RCC 7860 (cell line): ENCODE measurements around the gene CCDC81.

Experiments
- DNase-seq: peaks from one replicate; pipeline ENCODE4 v3.0.0-alpha.2; 2015; ENCODE audit warnings: low spot score
- FAIRE-seq: peaks from 2 replicates; lab custom pipeline; 2012; peaks lifted over from hg19 to GRCh38; lab: Jason Lieb, UNC

CCDC81 gene

DNA sequence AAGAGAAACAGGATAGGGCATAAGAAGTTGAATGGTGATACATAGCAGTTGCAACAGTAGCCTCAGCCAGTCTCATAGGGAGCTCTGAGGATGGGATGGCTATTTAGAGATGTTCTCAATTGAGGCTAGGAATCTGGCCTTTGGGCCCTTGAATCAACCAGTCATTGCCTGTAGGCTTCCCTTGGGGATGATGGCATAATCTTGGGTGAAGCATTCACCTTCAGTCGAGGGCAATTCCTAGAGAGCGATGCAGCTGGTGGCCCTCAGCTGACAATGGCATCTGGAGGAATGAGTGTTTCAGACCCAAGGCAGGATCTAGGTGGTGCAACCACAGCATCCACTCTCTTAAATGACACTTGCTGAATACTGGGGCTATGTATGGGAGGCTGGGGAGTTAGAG, 61.0 kb downstream of the CCDC81 start:
- no peak for DNase-seq
- no peak for FAIRE-seq

- peak; percentile 58 for DNase-seq
- peak; percentile 44 for FAIRE-seq
Measured at GRCh38 chr11:86438685-86439084, 64.0 kb downstream of the CCDC81 start.

- DNase-seq (no peak), FAIRE-seq (no peak)
Measured at GRCh38 chr11:86440305-86440716, 65.6 kb downstream of the CCDC81 start.

DNA sequence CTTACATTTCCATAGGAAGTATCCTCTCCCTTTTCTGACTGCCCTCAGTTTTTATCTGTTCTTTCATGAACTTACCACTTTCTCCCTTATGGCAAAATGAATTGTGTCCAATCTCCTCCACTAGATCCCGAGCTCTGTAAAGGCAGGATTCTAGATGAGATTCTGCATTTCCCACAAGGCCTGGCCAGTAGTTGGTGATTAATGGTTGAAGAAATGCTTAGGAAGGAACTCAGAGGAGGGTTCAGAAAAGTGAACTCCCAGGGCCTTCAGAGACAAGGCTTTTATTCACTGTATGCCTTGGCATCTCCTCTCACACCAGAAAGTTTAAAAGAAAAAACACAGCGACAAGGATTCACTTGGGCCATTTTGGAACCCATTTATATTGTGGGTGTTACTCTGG, 66.2 kb downstream of the CCDC81 start:
- DNase-seq (no peak), FAIRE-seq (no peak)

- FAIRE-seq (no peak), DNase-seq (peak; percentile 21)
Measured at GRCh38 chr11:86442420-86442819, 67.7 kb downstream of the CCDC81 start.

DNA sequence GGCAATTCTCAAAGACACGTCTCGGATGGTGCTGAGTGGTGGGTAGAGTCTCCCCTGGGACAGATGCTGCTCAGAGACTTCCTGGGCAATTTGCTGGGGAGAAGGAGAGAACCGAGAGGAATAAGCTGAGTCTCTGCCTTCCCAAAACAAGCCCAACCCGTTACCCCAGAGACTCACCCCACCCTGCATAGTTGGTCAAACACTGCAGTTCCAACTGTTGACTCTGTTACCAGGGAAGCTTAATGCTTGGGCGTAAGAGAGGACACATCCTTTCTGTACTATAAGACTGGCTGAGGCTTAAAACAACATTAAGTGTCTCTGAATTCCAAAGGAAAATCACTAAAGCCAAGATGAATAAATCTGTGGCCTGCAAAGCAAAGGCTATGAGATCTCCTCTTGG, 68.1 kb downstream of the CCDC81 start:
- FAIRE-seq = no peak

GRCh38 chr11:86443415-86443814, 68.7 kb downstream of the CCDC81 start:
- DNase-seq = no peak
- FAIRE-seq = no peak

More for the DNA sequence above, 68.1 kb downstream of the CCDC81 start:
- no peak for DNase-seq

DNA sequence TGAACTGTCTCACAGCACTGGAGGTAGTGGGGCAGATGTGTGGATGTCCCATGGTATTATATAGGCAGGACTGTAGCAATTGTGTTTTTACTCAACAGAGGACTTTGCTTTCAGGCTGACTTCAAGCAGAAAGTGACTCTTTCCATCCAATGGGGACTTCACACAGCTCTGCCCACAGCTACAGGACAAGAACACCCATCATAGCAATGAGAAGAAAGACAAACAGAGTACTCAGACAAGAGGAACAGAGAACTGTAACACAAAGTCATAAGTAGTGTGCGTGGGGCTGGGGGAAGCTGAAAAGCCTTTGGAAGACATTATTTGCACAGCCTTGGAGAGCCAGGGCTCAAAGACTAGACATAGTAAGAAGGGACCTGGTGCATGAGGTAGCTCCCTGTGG, 70.3 kb downstream of the CCDC81 start:
- no peak for DNase-seq
- FAIRE-seq = no peak

DNA sequence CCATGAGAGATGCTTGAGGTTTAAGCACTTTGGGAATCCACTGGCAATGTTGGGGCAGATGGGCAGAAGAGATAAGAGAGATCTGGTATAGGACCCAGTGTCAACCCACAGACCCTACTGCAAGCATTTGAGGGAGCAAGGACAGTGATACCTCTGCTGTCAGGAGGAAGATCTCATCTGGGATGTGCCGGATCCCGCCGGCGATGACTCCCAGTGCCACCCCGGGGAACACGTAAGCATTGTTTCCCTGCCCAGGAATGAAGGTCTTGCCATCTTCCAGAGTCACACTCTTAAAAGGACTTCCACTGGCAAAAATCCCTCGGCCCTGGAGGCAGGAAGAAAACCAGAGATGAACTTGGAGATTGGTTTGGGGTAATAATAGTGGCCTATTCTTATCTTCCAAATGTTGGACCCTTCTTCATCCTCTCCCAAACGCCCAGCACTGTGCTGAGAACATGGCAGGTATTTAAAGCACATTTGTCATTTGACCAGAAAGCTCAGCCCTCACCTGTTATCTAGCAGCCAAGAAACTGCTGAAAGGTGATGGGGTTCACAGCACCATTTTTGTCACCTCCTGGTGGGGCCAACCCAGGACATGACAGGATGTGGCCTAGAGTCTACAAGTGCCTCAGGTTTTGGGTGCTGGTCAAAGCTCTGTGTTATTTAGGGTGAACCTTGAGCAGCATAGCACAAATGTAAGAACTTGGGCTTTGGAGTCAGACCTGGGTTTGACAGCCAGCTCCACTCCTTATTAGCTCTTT, 71.7 kb downstream of the CCDC81 start:
- no peak for DNase-seq
- no peak for FAIRE-seq

GRCh38 chr11:86446924-86447285, 72.2 kb downstream of the CCDC81 start:
- DNase-seq = no peak
- FAIRE-seq = no peak

DNA sequence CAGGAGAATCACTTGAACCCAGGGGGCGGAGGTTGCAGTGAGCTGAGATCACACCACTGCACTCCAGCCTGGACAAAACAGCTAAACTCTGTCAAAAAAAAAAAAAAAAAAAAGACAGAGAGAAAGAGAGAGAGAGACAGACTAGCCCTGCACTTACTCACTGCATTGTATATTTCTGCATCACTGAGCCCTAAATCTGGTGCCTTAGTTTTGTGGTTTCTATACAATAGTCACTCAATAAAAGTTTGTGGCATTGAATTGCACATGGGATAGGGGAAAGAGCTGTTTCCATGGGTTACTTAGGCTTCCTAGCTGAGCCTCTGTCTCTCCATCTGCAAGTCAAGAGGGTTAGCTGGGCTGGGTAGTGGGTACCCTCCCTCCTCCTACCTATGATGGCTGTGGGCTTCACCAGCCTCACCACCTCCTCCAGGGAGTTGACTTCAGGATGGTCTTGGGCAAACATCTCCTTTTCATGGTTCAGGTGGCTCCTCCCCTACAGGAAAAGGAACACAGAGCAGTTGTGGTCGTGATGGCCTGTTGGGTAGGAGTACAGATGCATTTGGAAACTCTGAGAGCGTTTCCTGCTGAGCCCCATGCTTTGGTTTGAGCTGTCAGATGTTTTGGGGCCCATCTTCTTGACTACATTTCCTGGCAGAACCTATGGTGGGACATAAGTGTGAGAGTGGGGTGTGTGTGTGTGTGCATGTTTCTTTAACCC, 73.2 kb downstream of the CCDC81 start:
- DNase-seq = peak; percentile 49
- FAIRE-seq = no peak

DNA sequence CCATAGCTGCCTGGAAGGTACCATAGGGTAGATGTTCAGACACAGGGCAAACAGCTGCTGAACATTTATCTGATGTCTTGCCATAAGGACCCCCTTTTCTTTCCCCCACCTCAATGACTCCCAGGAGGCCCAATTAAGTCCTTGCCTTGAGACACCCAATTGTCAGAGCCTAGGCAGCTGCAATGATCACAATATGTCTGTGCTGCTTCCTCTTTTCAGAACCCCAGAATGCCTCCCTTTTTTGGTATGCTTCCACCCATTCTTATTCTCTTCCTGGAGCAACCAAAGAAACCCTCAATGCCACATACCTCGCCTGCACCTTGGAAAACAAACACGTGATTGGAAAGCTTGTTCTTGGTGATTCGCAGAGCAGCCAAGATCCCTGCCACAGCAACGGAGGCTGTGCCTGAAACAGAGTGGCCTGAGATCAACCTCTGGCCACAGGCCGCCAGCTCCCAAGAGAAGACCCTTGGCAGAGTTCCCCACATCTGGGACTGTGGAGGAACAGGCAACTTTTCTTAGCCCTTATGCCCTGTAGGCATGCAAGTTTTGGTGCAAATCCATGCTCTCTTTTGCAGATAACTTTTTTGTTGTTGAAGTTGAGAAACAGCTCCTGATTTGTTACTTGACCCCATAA, 75.4 kb downstream of the CCDC81 start:
- no peak for DNase-seq
- FAIRE-seq = no peak

- DNase-seq (no peak), FAIRE-seq (no peak)
Measured at GRCh38 chr11:86453290-86454030, 78.8 kb downstream of the CCDC81 start.

- FAIRE-seq (no peak), DNase-seq (peak; percentile 52)
Measured at GRCh38 chr11:86456075-86456939, 81.6 kb downstream of the CCDC81 start.

DNA sequence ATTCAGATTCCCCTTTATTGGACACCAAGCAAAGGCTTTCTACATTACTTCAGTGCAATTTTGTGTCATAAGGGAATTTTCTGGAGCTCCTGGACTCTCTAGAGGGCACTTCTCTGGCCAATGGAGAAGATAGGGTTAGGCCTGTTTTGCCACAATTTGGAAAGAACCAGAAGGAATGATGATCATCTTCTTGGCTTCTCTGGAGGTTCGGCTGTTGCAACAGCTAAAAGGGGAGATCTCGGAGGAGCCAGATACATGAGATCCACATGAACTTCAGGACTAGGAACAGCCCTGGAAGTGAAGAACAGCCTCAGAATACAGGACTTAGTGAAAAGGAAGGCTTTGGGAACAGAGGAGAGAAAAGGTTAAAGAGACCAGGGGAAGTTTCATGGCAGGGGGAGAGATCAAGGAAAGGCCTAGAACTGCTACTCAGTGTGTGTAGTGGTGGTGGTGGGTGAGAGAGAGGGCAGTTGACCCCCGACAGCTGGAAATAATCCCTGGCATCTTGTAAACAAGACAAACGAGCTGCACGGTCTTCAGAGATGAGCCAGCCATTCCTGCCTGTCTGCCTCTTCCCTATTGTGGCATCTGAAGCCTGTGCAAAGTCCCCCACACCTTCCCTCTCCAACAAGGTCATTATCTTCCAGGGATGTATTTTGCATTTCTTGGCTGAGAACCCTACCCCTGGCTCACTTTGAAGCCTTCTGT, 83.8 kb downstream of the CCDC81 start:
- no peak for FAIRE-seq

GRCh38 chr11:86459002-86459385, 84.3 kb downstream of the CCDC81 start:
- FAIRE-seq (no peak), DNase-seq (no peak)

More for the DNA sequence above, 83.8 kb downstream of the CCDC81 start:
- DNase-seq = no peak

GRCh38 chr11:86459682-86460460, 85.2 kb downstream of the CCDC81 start:
- FAIRE-seq = peak; percentile 83
- DNase-seq = peak; percentile 86

GRCh38 chr11:86460461-86461385, 86.0 kb downstream of the CCDC81 start:
- no peak for DNase-seq

More at GRCh38 chr11:86460461-86461385, 86.0 kb downstream of the CCDC81 start:
- FAIRE-seq = no peak
